PC-9 (cell line): ENCODE measurements around the gene NLGN1. TPM values are rescaled to one million over a fixed set of nuclear protein-coding genes. Genes with fewer than 3 reads are reported as not detected.

ENCODE experiments used
- BruUV-seq: library from RNA; stranded (reverse); fragments of 400-500 nt; replicated peaks from 2 replicates; lab custom pipeline; 2021; lab: Mats Ljungman, UMichigan
- CTCF ChIA-PET: fragments of 300-600 bp; sonication (Branson Sonifier 250); formaldehyde crosslinking; loops from one replicate; lab custom pipeline; 2022; ENCODE audit warnings: antibody characterized with exemption; lab: Charles Lee
- POLR2A ChIA-PET: fragments of 300-600 bp; sonication (Branson Sonifier 250); formaldehyde crosslinking; loops from one replicate; lab custom pipeline; 2022; ENCODE audit warnings: antibody characterized with exemption; ENCODE audit not compliant: unreplicated experiment; lab: Charles Lee
- DNase-seq, 2 experiments: peaks; one replicate each; pipeline versions ENCODE4 v3.0.0 to v3.0.0-alpha.2; 2015 to 2022; ENCODE audit warnings: mixed read lengths in 1 of 2
- H2AFZ ChIP-seq: fragments of 200-600 bp; sonication (generic); 2 replicates; pipeline ENCODE4 v1.8.1; 2017; ENCODE audit warnings: antibody characterized with exemption
- H3F3A ChIP-seq: fragments of 200-600 bp; sonication (generic); 2 replicates; pipeline ENCODE4 v1.8.1; 2017; ENCODE audit warnings: antibody characterized with exemption, mild to moderate bottlenecking, low read depth; ENCODE audit not compliant: insufficient read depth
- H3K27ac ChIP-seq: fragments of 200-600 bp; sonication (generic); 2 replicates; pipeline ENCODE4 v1.6.1; 2016; ENCODE audit warnings: mixed run types
- H3K27me3 ChIP-seq: fragments of 200-600 bp; sonication (generic); 2 replicates; pipeline ENCODE4 v1.6.1; 2016; ENCODE audit warnings: low read depth, mixed run types; ENCODE audit not compliant: insufficient read depth
- H3K36me3 ChIP-seq: fragments of 200-600 bp; sonication (generic); 2 replicates; pipeline ENCODE4 v1.6.1; 2016; ENCODE audit warnings: low read depth, mixed run types
- H3K4me1 ChIP-seq: fragments of 200-600 bp; sonication (generic); replicated peaks from 2 replicates; pipeline ENCODE4 v1.6.1; 2016; ENCODE audit warnings: mixed run types; ENCODE audit not compliant: insufficient read depth
- H3K4me2 ChIP-seq: fragments of 200-600 bp; sonication (generic); 2 replicates; pipeline ENCODE4 v1.6.1; 2017; ENCODE audit warnings: mixed run types
- H3K4me3 ChIP-seq: fragments of 200-600 bp; sonication (generic); 2 replicates; pipeline ENCODE4 v1.6.1; 2016; ENCODE audit warnings: mixed run types
- H3K79me2 ChIP-seq: fragments of 200-600 bp; sonication (generic); 2 replicates; pipeline ENCODE4 v1.6.1; 2017; ENCODE audit warnings: low read depth, mixed run types
- H3K9me2 ChIP-seq: fragments of 200-600 bp; sonication (generic); 2 replicates; pipeline ENCODE4 v1.8.1; 2017; ENCODE audit warnings: mild to moderate bottlenecking; ENCODE audit not compliant: insufficient read depth
- H3K9me3 ChIP-seq: fragments of 200-600 bp; sonication (generic); 2 replicates; pipeline ENCODE4 v1.8.1; 2016; ENCODE audit warnings: low read depth; ENCODE audit not compliant: insufficient read depth
- H4K20me1 ChIP-seq: fragments of 200-600 bp; sonication (generic); 2 replicates; pipeline ENCODE4 v1.8.1; 2017; ENCODE audit not compliant: insufficient read depth
- CTCF ChIP-seq: fragments of 200-600 bp; sonication (generic); conservative IDR thresholded peaks from 2 replicates; pipeline ENCODE4 v1.6.1; 2017; ENCODE audit warnings: mixed run types, antibody characterized with exemption, mild to moderate bottlenecking, moderate library complexity
- EZH2 ChIP-seq: fragments of 200-600 bp; sonication (generic); IDR thresholded peaks from 2 replicates; pipeline ENCODE4 v1.8.0; 2017; ENCODE audit warnings: antibody characterized with exemption, low read depth
- intact Hi-C: fragments of 100-400 bp; cut with micrococcal nuclease; formaldehyde crosslinking; loops from one replicate; pipeline ENCODE4 v1.10.0; 2022; ENCODE audit not compliant: unreplicated experiment
- total RNA-seq: library from RNA; stranded (reverse); gene quantifications from 2 replicates; pipeline ENCODE4 v1.2.3, GENCODE V29; 2021

Gene NLGN1
- total RNA-seq, 1 experiment from 2014 or later, result 1.4 TPM

- Histone ChIP-seq H3K27me3 (no peaks in the 10 kb centered on the region), H3K4me1 (no peaks in the 10 kb centered on the region), H3K9me2 (no peaks in the 10 kb centered on the region; the same call in 1 of the 2 replicates), H4K20me1 (no peaks in the 10 kb centered on the region), H3K36me3 (no peaks in the 10 kb centered on the region), H3K79me2 (no peaks in the 10 kb centered on the region), H3K9me3 (no peaks in the 10 kb centered on the region), H2AFZ (no peak overlapping the region), H3K27ac (no peak overlapping the region), H3K4me3 (no peak overlapping the region), H3K4me2 (no peak overlapping the region), H3F3A (no peaks in the 10 kb centered on the region)
- TF ChIP-seq EZH2, result no peak
- no peak for TF ChIP-seq CTCF
- intact Hi-C loops, result no loop called here
- no peak for DNase-seq
- ChIA-PET CTCF (no interaction called here), POLR2A (no interaction called here)
- no TSS peak for BruUV-seq
Measured at GRCh38 chr3:173753593-173753992, 356.0 kb downstream of the NLGN1 start.

GRCh38 chr3:173755161-173755560 is 357.6 kb downstream of the NLGN1 start:
- Histone ChIP-seq H4K20me1 (no peaks in the 10 kb centered on the region), H3K9me2 (no peaks in the 10 kb centered on the region; the same call in 1 of the 2 replicates), H3K36me3 (no peaks in the 10 kb centered on the region), H3K27me3 (no peaks in the 10 kb centered on the region), H3F3A (no peaks in the 10 kb centered on the region), H3K4me2 (no peak overlapping the region), H3K4me1 (no peaks in the 10 kb centered on the region), H3K9me3 (no peaks in the 10 kb centered on the region), H3K79me2 (no peaks in the 10 kb centered on the region), H3K27ac (no peak overlapping the region), H2AFZ (no peak overlapping the region), H3K4me3 (no peak overlapping the region)
- no TSS peak for BruUV-seq
- intact Hi-C loops, result no loop called here
- TF ChIP-seq EZH2 (no peak), CTCF (no peak)
- ChIA-PET POLR2A (no interaction called here), CTCF (no interaction called here)
- no peak for DNase-seq

GRCh38 chr3:173761161-173761560 is 363.6 kb downstream of the NLGN1 start:
- CTCF ChIA-PET, result no interaction called here
- Histone ChIP-seq H4K20me1 (no peaks in the 10 kb centered on the region), H3K4me2 (no peak overlapping the region), H3K79me2 (no peaks in the 10 kb centered on the region), H3K9me2 (no peaks in the 10 kb centered on the region; the same call in 1 of the 2 replicates), H3K27ac (no peak overlapping the region), H2AFZ (peak overlapping the region; percentile 53; the same call in 1 of the 2 replicates), H3K27me3 (no peaks in the 10 kb centered on the region), H3F3A (no peaks in the 10 kb centered on the region), H3K4me3 (no peak overlapping the region), H3K4me1 (no peaks in the 10 kb centered on the region), H3K36me3 (no peaks in the 10 kb centered on the region), H3K9me3 (no peaks in the 10 kb centered on the region)
- intact Hi-C loops, result no loop called here
- no peak for DNase-seq
- POLR2A ChIA-PET, result interaction anchor here (0.6 kb wide), 1 partner anchor 12 kb away, joined by 10 read pairs; no protein-coding TSS in a partner anchor
- no TSS peak for BruUV-seq
- no peak for TF ChIP-seq EZH2
- no peak for TF ChIP-seq CTCF
